ENCODE results near the gene ELFN1.

The ELFN1 gene

GRCh38 chr7:1696671-1697498 lies 26.8 kb downstream of the ELFN1 start:
- Mint-ChIP-seq H3K27ac (no peak overlapping the region), H3K27me3 (peaks cover 11% of the 10 kb centered on the region), H3K9me3 (peaks cover 3% of the 10 kb centered on the region), H3K36me3 (no peaks in the 10 kb centered on the region), H3K4me3 (no peak overlapping the region), H3K4me1 (no peaks in the 10 kb centered on the region)
- ATAC-seq (ENCODE audit: low read depth): no peak
- no peak for DNase-seq (ENCODE audit: low spot score in 2 of 2)

DNA sequence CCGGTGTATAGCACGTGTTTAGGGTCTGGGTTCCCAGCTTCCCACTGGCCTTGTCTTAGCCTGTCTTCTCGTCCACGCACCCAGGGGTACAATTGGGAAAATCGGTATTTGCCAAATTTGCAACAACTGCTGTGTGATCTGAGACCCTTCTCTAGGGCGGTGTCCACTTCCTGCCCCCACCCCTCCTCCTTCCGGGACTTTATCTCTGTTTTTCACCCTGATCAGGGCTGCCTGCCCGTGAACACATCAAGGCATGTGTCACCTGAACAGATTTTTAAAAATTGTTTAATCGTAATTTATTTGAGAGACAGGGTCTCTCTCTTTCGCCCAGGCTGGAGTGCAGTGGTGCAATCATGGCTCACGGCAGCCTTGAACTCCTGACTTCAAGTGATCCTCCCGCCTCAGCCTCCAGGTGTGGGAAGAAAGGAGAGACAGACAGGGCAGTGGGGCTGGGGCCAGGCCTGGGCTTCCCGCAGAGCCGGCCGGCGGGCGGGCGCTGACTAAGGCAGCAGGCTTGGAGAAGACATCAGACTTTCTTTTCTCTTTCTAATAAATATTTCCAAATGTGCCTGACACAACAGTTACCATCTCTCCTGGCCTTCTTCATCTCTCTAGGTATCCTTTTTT lies 27.5 kb downstream of the ELFN1 start:
- Mint-ChIP-seq H3K27me3 (peaks cover 11% of the 10 kb centered on the region), H3K27ac (no peak overlapping the region), H3K4me1 (no peaks in the 10 kb centered on the region), H3K9me3 (peaks cover 3% of the 10 kb centered on the region), H3K4me3 (no peak overlapping the region), H3K36me3 (no peaks in the 10 kb centered on the region)
- DNase-seq (ENCODE audit: low spot score in 2 of 2) (no peak), ATAC-seq (ENCODE audit: low read depth) (no peak)

- H3K27me3 Mint-ChIP-seq: peaks cover 11% of the 10 kb centered on the region
- H3K36me3 Mint-ChIP-seq: no peaks in the 10 kb centered on the region
- no peak for DNase-seq (ENCODE audit: low spot score in 2 of 2)
- no peak for ATAC-seq (ENCODE audit: low read depth)
- H3K4me3 Mint-ChIP-seq: no peak overlapping the region
- H3K4me1 Mint-ChIP-seq: no peaks in the 10 kb centered on the region
- peaks cover 7% of the 10 kb centered on the region for H3K9me3 Mint-ChIP-seq
- H3K27ac Mint-ChIP-seq: no peak overlapping the region
These were observed 28.1 kb downstream of the ELFN1 start for GRCh38 chr7:1698201-1698600.

DNA sequence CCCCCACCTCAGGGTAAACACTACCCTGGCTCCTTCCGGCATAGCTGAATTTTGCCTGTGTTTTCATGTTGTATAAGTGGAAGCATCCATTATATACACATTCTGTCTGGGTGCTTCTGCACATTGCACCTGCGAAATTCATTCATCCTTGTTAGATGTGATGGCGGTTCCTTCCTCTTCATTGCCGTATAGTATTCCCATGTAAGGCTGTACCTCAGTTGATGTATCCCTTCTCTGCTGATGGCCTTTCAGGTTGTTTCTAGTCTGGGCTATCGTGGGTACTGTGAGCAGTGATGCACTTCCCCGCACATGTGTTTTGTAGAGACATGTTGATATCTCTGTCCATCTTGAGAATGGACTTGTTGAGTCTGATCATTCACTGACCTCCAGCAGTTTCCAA lies 28.9 kb downstream of the ELFN1 start:
- no peak for DNase-seq (ENCODE audit: low spot score in 2 of 2)
- Mint-ChIP-seq H3K9me3 (peaks cover 8% of the 10 kb centered on the region), H3K4me1 (no peaks in the 10 kb centered on the region), H3K4me3 (no peak overlapping the region), H3K36me3 (no peaks in the 10 kb centered on the region), H3K27me3 (peaks cover 11% of the 10 kb centered on the region), H3K27ac (no peak overlapping the region)
- ATAC-seq (ENCODE audit: low read depth): no peak

DNA sequence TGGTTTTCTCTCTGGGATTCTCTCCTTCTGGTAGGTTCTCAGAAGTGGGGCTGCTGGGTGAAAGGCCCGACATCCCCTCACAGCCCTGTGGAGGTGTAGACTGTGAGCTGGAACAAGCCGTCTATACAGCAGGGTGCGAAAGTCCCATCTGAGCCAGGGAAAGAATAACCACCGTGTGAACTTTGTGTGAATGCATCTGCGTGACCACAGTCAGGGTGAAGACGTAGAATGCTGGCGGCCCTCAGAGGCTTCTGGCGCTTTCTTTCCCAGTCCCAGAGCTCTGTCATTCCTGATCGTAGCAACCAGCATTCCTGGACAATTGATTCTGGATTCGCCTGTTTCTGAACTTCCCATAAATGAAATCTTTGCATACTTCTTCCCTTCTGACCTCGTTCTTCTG lies 30.0 kb downstream of the ELFN1 start:
- DNase-seq (ENCODE audit: low spot score in 2 of 2) (no peak), ATAC-seq (ENCODE audit: low read depth) (no peak)
- H3K27ac Mint-ChIP-seq: no peak overlapping the region
- peaks cover 8% of the 10 kb centered on the region for H3K9me3 Mint-ChIP-seq
- no peaks in the 10 kb centered on the region for H3K4me1 Mint-ChIP-seq
- no peak overlapping the region for H3K4me3 Mint-ChIP-seq
- H3K36me3 Mint-ChIP-seq: no peaks in the 10 kb centered on the region
- H3K27me3 Mint-ChIP-seq: peaks cover 11% of the 10 kb centered on the region

GRCh38 chr7:1700536-1701333 lies 30.7 kb downstream of the ELFN1 start:
- ATAC-seq (ENCODE audit: low read depth) (no peak), DNase-seq (ENCODE audit: low spot score in 2 of 2) (no peak)
- H3K27ac Mint-ChIP-seq: no peak overlapping the region
- H3K27me3 Mint-ChIP-seq: peaks cover 9% of the 10 kb centered on the region
- no peak overlapping the region for H3K4me3 Mint-ChIP-seq
- H3K36me3 Mint-ChIP-seq: no peaks in the 10 kb centered on the region
- no peaks in the 10 kb centered on the region for H3K4me1 Mint-ChIP-seq
- peaks cover 8% of the 10 kb centered on the region for H3K9me3 Mint-ChIP-seq

GRCh38 chr7:1702652-1703051 lies 32.6 kb downstream of the ELFN1 start:
- Mint-ChIP-seq H3K27me3 (peaks cover 8% of the 10 kb centered on the region), H3K4me1 (peaks cover 2% of the 10 kb centered on the region), H3K9me3 (peaks cover 8% of the 10 kb centered on the region), H3K36me3 (no peaks in the 10 kb centered on the region), H3K27ac (no peak overlapping the region), H3K4me3 (no peak overlapping the region)
- DNase-seq (ENCODE audit: low spot score in 2 of 2): no peak
- ATAC-seq (ENCODE audit: low read depth): no peak

DNA sequence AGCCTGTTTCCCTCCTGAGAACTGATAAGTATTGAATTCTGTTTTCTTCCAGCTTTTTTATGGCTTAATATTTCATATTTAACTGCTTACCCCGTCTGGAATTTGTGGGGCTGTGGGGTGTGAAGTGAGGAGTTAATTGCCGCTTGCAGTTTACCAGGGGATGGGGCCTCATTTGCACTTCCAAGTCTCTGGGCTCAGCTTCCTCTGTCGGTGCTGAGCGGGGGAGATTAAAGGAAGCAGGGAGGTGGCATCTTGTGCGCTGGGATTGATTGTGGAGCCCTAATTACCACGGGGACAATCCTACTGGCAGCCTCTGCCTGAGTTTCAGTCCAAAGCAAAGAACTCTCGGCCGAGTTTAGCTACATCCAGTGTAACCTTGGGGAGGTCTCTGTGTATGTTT lies 33.4 kb downstream of the ELFN1 start:
- peaks cover 2% of the 10 kb centered on the region for H3K4me1 Mint-ChIP-seq
- peaks cover 7% of the 10 kb centered on the region for H3K27me3 Mint-ChIP-seq
- no peaks in the 10 kb centered on the region for H3K36me3 Mint-ChIP-seq
- H3K4me3 Mint-ChIP-seq: no peak overlapping the region
- peaks cover 8% of the 10 kb centered on the region for H3K9me3 Mint-ChIP-seq
- ATAC-seq (ENCODE audit: low read depth): no peak
- no peak for DNase-seq (ENCODE audit: low spot score in 2 of 2)
- no peak overlapping the region for H3K27ac Mint-ChIP-seq

DNA sequence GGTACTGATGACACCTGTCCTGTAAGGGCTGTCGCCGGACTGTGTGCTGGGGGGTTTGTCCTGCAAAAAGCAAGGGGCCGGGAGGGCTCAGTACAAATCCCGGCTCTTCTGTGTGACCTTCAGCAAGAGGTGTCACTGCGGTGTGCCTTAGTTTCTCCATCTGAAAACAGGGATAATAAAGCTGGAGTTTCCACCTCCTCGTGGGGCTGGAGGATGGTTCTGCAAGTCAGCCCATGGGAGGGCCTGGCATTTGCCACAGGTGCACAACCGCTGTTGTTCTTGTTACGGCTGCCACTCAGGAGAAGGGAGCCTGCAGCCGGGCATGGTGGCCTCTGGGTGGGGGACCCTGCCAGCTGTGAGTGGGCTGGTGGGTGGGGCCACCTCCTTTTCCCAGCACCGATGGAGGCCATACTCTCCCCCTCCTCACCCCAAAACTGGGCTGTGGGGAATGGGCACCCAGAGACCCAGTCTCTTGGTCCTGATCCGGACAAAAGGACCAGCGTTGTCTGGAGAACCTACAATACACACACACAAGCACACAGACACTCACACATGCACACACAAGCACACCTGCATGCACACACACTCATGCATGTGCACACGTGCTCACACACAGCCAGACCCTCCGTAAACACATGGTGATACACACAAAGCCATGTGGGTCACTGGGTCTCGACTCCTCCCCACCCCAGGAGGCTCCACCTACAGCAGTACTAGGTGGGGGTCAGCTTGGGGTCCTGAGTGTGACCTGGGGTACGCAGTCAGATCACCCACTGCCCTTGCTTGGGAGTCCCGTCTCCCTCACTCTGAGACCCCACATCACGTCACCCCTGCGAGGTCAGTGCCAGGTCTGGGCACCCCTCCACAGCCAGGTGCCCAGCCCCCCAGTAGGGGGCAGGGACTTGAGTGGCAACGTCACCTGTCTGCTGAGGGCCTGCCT lies 34.1 kb downstream of the ELFN1 start:
- Mint-ChIP-seq H3K4me3 (no peak overlapping the region), H3K9me3 (peaks cover 7% of the 10 kb centered on the region), H3K27ac (no peak overlapping the region), H3K4me1 (peaks cover 2% of the 10 kb centered on the region), H3K27me3 (peaks cover 8% of the 10 kb centered on the region), H3K36me3 (no peaks in the 10 kb centered on the region)
- DNase-seq (ENCODE audit: low spot score in 2 of 2) (no peak), ATAC-seq (ENCODE audit: low read depth) (no peak)

DNA sequence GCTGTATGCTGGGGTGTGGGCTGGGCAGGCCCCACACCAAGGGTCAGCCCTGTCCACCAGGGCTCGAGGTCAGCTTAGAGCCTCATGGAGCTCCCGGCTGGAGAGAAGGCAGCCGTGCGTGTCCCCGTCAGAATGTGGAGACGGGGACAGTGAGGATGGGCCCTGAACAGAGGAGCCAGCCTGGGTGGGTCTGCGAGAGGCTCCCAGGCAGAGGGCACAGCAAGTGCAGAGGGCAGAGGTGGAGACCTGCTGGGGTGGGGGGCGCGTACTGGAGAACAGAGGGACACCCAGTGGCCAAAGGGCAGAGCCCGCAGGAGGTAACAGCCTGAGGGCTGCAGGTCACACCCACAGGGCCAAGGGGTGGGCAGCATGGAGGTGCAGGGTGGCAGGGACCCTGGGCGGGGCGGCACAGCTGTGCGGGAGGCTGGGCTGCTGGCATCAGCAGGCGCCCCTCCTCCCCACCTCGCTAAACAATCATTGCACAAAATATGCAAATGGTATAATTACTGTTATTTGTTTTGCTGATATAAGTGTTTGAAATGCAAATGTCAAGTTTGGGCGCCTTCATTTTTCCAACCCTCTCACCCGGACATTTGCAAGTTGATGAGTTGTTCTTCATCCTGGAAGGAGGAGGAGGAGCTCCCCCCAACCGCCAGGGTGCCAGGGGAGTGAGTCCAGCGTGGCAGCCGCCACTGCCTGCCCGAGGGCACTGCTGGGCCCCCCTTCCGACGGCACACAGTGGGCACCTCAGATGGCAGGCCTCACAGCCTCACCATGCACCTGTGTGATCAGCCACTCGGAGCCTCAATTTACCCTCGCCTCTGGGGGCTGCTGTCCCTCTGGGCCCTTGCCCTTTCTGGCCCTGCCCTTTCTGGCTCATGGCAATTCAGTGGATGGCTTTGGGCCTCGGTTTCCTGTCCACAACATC lies 35.0 kb downstream of the ELFN1 start:
- Mint-ChIP-seq H3K9me3 (peaks cover 7% of the 10 kb centered on the region), H3K4me1 (peaks cover 2% of the 10 kb centered on the region), H3K4me3 (no peak overlapping the region), H3K27ac (no peak overlapping the region), H3K27me3 (peaks cover 8% of the 10 kb centered on the region), H3K36me3 (no peaks in the 10 kb centered on the region)
- no peak for ATAC-seq (ENCODE audit: low read depth)
- no peak for DNase-seq (ENCODE audit: low spot score in 2 of 2)

DNA sequence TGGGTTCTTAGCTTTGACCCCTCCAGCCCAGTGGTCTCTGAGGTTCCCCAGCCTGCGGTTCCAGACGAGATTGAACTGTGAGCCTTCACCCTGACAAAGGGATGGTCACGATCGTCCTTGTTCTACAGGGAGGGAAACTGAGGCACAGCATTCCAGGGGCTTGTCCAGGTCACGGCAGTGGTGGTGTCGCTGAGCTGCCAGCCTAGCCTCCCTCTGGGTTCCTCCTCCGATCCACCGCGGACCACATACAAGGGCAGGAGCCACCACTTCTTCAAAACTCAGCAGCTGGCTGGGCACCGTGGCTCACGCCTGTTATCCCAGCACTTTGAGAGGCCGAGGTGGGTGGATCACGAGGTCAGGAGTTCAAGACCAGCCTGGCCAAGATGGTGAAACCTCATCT lies 35.8 kb downstream of the ELFN1 start:
- Mint-ChIP-seq H3K36me3 (no peaks in the 10 kb centered on the region), H3K4me3 (no peak overlapping the region), H3K9me3 (peaks cover 5% of the 10 kb centered on the region), H3K4me1 (peaks cover 2% of the 10 kb centered on the region), H3K27me3 (peaks cover 9% of the 10 kb centered on the region), H3K27ac (no peak overlapping the region)
- DNase-seq (ENCODE audit: low spot score in 2 of 2) (no peak), ATAC-seq (ENCODE audit: low read depth) (no peak)

GRCh38 chr7:1706381-1706720 lies 36.3 kb downstream of the ELFN1 start:
- Mint-ChIP-seq H3K36me3 (no peaks in the 10 kb centered on the region), H3K27ac (no peak overlapping the region), H3K4me3 (no peak overlapping the region), H3K4me1 (peaks cover 2% of the 10 kb centered on the region), H3K9me3 (peaks cover 5% of the 10 kb centered on the region), H3K27me3 (peaks cover 9% of the 10 kb centered on the region)
- ATAC-seq (ENCODE audit: low read depth) (no peak), DNase-seq (ENCODE audit: low spot score in 2 of 2) (no peak)
